NB4 (cell line): ENCODE results near the gene CLDN15.
"Not testable (repeated sequence)": the region's sequence is repeated elsewhere in the genome, so short reads cannot be mapped to it uniquely, and the experiment has no call there.

Experiments
- DNase-seq: peaks from one replicate; pipeline ENCODE4 v3.0.0; 2010; ENCODE audit warnings: low read depth
- H3K4me3 ChIP-seq: one replicate; pipeline ENCODE4 v1.5.1; 2011; ENCODE audit warnings: mild to moderate bottlenecking, low read depth, low read length, moderate library complexity
- CTCF ChIP-seq: IDR thresholded peaks from one replicate; pipeline ENCODE4 v1.5.1; 2012; ENCODE audit warnings: low read depth, low read length
- MAX ChIP-seq: IDR thresholded peaks from 2 replicates; pipeline ENCODE4 v1.6.1; 2011; ENCODE audit warnings: low read depth, low read length
- MYC ChIP-seq: IDR thresholded peaks from 2 replicates; pipeline ENCODE4 v1.6.1; 2011; ENCODE audit warnings: low read depth, low read length
- POLR2A ChIP-seq: IDR thresholded peaks from 2 replicates; pipeline ENCODE4 v1.6.1; 2011; ENCODE audit warnings: mild to moderate bottlenecking; ENCODE audit not compliant: insufficient read length; ENCODE audit errors: extremely low read depth

Gene CLDN15

GRCh38 chr7:101210143-101210542, 27.5 kb downstream of the CLDN15 start:
- DNase-seq, result no peak
- no peak overlapping the region for H3K4me3 ChIP-seq
- TF ChIP-seq POLR2A, result no peak
- TF ChIP-seq CTCF, result no peak
- TF ChIP-seq MAX, result no peak
- TF ChIP-seq MYC, result no peak

GRCh38 chr7:101208794-101209193, 28.8 kb downstream of the CLDN15 start:
- no peak overlapping the region for H3K4me3 ChIP-seq
- TF ChIP-seq POLR2A (no peak), MYC (no peak), MAX (no peak), CTCF (no peak)
- no peak for DNase-seq

- H3K4me3 ChIP-seq, result no peak overlapping the region
- TF ChIP-seq MAX (no peak), POLR2A (no peak), MYC (no peak), CTCF (no peak)
- no peak for DNase-seq
Measured at GRCh38 chr7:101207459-101207858, 30.1 kb downstream of the CLDN15 start.

GRCh38 chr7:101206665-101207042, 30.9 kb downstream of the CLDN15 start:
- no peak overlapping the region for H3K4me3 ChIP-seq
- no peak for TF ChIP-seq MYC
- no peak for TF ChIP-seq MAX
- no peak for TF ChIP-seq CTCF
- no peak for TF ChIP-seq POLR2A
- peak; percentile 42 for DNase-seq

- no peak overlapping the region for H3K4me3 ChIP-seq
- DNase-seq, result no peak
- no peak for TF ChIP-seq CTCF
- TF ChIP-seq MYC, result no peak
- TF ChIP-seq POLR2A, result no peak
- no peak for TF ChIP-seq MAX
Measured at GRCh38 chr7:101205901-101206664, 31.5 kb downstream of the CLDN15 start.

GRCh38 chr7:101203740-101204738, 33.6 kb downstream of the CLDN15 start:
- H3K4me3 ChIP-seq, result not testable (repeated sequence)
- DNase-seq, result peak; percentile 87
